Neural cell (in vitro differentiated cells): Measurements from ENCODE around the gene GRIN3B. TPM values are rescaled to one million over a fixed set of nuclear protein-coding genes. Genes with fewer than 3 reads are reported as not detected.

Experiments
- H2AFZ ChIP-seq: fragments of 200-600, 300-800 bp; sonication (generic), shearing (Covaris generic); 2 replicates; pipeline ENCODE4 v1.6.0; 2014; ENCODE audit warnings: low read depth, mild to moderate bottlenecking, antibody characterized with exemption, low read length, moderate library complexity
- H3F3A ChIP-seq: fragments of 200-600 bp; shearing (Covaris generic); 2 replicates; pipeline ENCODE4 v1.6.1; 2016; ENCODE audit warnings: mild to moderate bottlenecking, moderate library complexity, mixed read lengths, antibody characterized with exemption, low read length; ENCODE audit not compliant: insufficient read depth, poor library complexity, severe bottlenecking
- H3K27ac ChIP-seq: fragments of 200-600, 300-800 bp; sonication (generic), shearing (Covaris generic); 2 replicates; pipeline ENCODE4 v1.5.1; 2014; ENCODE audit warnings: mild to moderate bottlenecking, low read length, moderate library complexity
- H3K27me3 ChIP-seq: fragments of 300-800, 200-600 bp; sonication (generic), shearing (Covaris generic); 2 replicates; pipeline ENCODE4 v1.6.0; 2014; ENCODE audit warnings: mild to moderate bottlenecking, low read depth, low read length, moderate library complexity; ENCODE audit not compliant: insufficient read depth
- H3K36me3 ChIP-seq: fragments of 300-800, 200-600 bp; sonication (generic), shearing (Covaris generic); 2 replicates; pipeline ENCODE4 v1.5.1; 2014; ENCODE audit warnings: mild to moderate bottlenecking, antibody characterized with exemption, low read length, moderate library complexity; ENCODE audit not compliant: insufficient read depth
- H3K4me2 ChIP-seq: fragments of 300-800, 200-600 bp; sonication (generic), shearing (Covaris generic); 2 replicates; pipeline ENCODE4 v1.6.0; 2014; ENCODE audit warnings: mild to moderate bottlenecking, low read length
- H3K4me3 ChIP-seq: fragments of 300-800, 200-600 bp; sonication (generic), shearing (Covaris generic); 2 replicates; pipeline ENCODE4 v1.5.1; 2014; ENCODE audit warnings: mild to moderate bottlenecking, low read length, moderate library complexity
- H3K79me2 ChIP-seq: fragments of 200-600 bp; shearing (Covaris generic); replicated peaks from 2 replicates; pipeline ENCODE4 v1.6.0; 2014; ENCODE audit warnings: mild to moderate bottlenecking, low read length, moderate library complexity; ENCODE audit not compliant: insufficient read depth
- H3K9ac ChIP-seq: fragments of 300-800, 200-600 bp; sonication (generic), shearing (Covaris generic); 2 replicates; pipeline ENCODE4 v1.6.1; 2016; ENCODE audit warnings: mild to moderate bottlenecking, low read length, mixed read lengths
- H3K9me2 ChIP-seq: fragments of 200-600 bp; shearing (Covaris generic); 2 replicates; pipeline ENCODE4 v1.6.1; 2016; ENCODE audit warnings: mild to moderate bottlenecking, low read length, mixed read lengths; ENCODE audit not compliant: insufficient read depth
- H3K9me3 ChIP-seq: fragments of 200-600, 300-800 bp; sonication (generic), shearing (Covaris generic); 2 replicates; pipeline ENCODE4 v1.6.1; 2016; ENCODE audit warnings: mild to moderate bottlenecking, mixed run types, low read length, moderate library complexity, mixed read lengths
- H4K20me1 ChIP-seq: fragments of 200-600 bp; shearing (Covaris generic); 2 replicates; pipeline ENCODE4 v1.6.1; 2016; ENCODE audit warnings: mild to moderate bottlenecking, mixed run types; ENCODE audit not compliant: insufficient read depth
- EP300 ChIP-seq: fragments of 450-650 bp; conservative IDR thresholded peaks from 2 replicates; pipeline ENCODE4 v1.6.1; 2014; ENCODE audit warnings: antibody characterized with exemption, mild to moderate bottlenecking, moderate library complexity; ENCODE audit not compliant: poor library complexity, severe bottlenecking
- EZH2 ChIP-seq: fragments of 200-600, 300-800 bp; shearing (Covaris generic), sonication (generic); IDR thresholded peaks from 2 replicates; pipeline ENCODE4 v1.6.1; 2014; ENCODE audit warnings: antibody characterized with exemption, low read length, borderline replicate concordance, mild to moderate bottlenecking; ENCODE audit not compliant: insufficient read depth, poor library complexity, severe bottlenecking
- MXI1 ChIP-seq: fragments of 450-650 bp; conservative IDR thresholded peaks from 2 replicates; pipeline ENCODE4 v1.6.1; 2014; ENCODE audit warnings: antibody characterized with exemption, mild to moderate bottlenecking; ENCODE audit not compliant: poor library complexity, severe bottlenecking
- POLR2AphosphoS5 ChIP-seq: IDR thresholded peaks from 2 replicates; pipeline ENCODE4 v1.6.1; 2012
- RAD21 ChIP-seq: fragments of 450-650 bp; conservative IDR thresholded peaks from 2 replicates; pipeline ENCODE4 v1.6.1; 2014; ENCODE audit warnings: antibody characterized with exemption, mild to moderate bottlenecking, moderate library complexity
- SMC3 ChIP-seq: fragments of 450-650 bp; conservative IDR thresholded peaks from 2 replicates; pipeline ENCODE4 v1.6.1; 2014; ENCODE audit warnings: antibody characterized with exemption, mild to moderate bottlenecking, moderate library complexity; ENCODE audit not compliant: poor library complexity
- TAF1 ChIP-seq: IDR thresholded peaks from 2 replicates; pipeline ENCODE4 v1.6.1; 2012; ENCODE audit warnings: low read depth
- polyA plus RNA-seq: library from polyadenylated mRNA; depleted of rRNA; stranded (reverse); fragments of >200 nt; gene quantifications from 2 replicates; pipeline ENCODE4 v1.2.3, GENCODE V29; 2014
- TF ChIP-seq, protein P1 (sequence below): fragments of 450-650 bp; IDR thresholded peaks from 2 replicates; pipeline ENCODE4 v1.5.1; 2014; ENCODE audit warnings: antibody characterized with exemption, mild to moderate bottlenecking, moderate library complexity; ENCODE audit not compliant: poor library complexity, severe bottlenecking
- TF ChIP-seq, protein P2 (sequence below): IDR thresholded peaks from 2 replicates; pipeline ENCODE4 v1.6.1; 2012; ENCODE audit warnings: borderline replicate concordance

Gene GRIN3B
- polyA plus RNA-seq, 1 donor from 2014 or later = 0.46 TPM

DNA sequence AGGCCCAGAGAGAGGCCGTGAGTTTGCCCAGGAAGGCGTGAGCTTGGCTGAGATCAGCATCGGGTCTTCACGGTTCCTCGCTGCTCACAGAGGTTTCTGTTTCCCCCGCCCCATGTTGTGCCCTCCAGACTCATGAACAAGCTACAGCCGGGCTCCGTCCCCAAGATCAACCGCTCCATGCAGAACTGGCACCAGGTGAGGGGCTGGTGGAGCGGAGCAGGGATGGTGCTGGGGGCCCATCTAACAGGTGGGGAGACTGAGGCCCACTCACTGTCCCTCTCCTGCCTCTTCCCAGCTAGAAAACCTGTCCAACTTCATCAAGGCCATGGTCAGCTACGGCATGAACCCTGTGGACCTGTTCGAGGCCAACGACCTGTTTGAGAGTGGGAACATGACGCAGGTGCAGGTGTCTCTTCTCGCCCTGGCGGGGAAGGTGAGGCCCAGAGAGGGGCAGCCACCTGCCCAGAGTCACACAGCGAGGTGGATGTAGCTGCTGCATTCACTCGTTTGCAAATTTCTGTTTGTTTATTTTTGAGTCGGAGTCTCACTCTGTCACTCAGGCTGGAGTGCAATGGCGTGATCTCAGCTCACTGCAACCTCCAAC, 32.1 kb downstream of the GRIN3B start:
- no peaks in the 10 kb centered on the region for H4K20me1 ChIP-seq
- H3K9me2 ChIP-seq = no peaks in the 10 kb centered on the region
- H3K36me3 ChIP-seq = no peaks in the 10 kb centered on the region
- H3F3A ChIP-seq = no peaks in the 10 kb centered on the region
- H3K9ac ChIP-seq = no peak overlapping the region
- no peak overlapping the region for H3K4me3 ChIP-seq
- H3K9me3 ChIP-seq = no peaks in the 10 kb centered on the region
- no peak for TF ChIP-seq RAD21
- no peak for TF ChIP-seq POLR2AphosphoS5
- TF ChIP-seq SMC3 = no peak
- TF ChIP-seq, protein P1, sequence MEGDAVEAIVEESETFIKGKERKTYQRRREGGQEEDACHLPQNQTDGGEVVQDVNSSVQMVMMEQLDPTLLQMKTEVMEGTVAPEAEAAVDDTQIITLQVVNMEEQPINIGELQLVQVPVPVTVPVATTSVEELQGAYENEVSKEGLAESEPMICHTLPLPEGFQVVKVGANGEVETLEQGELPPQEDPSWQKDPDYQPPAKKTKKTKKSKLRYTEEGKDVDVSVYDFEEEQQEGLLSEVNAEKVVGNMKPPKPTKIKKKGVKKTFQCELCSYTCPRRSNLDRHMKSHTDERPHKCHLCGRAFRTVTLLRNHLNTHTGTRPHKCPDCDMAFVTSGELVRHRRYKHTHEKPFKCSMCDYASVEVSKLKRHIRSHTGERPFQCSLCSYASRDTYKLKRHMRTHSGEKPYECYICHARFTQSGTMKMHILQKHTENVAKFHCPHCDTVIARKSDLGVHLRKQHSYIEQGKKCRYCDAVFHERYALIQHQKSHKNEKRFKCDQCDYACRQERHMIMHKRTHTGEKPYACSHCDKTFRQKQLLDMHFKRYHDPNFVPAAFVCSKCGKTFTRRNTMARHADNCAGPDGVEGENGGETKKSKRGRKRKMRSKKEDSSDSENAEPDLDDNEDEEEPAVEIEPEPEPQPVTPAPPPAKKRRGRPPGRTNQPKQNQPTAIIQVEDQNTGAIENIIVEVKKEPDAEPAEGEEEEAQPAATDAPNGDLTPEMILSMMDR = no peak
- TF ChIP-seq MXI1 = no peak
- no peak for TF ChIP-seq EP300
- H2AFZ ChIP-seq = no peak overlapping the region
- H3K79me2 ChIP-seq = peaks cover 6% of the 10 kb centered on the region
- H3K4me2 ChIP-seq = no peak overlapping the region
- H3K27ac ChIP-seq = no peak overlapping the region
- no peaks in the 10 kb centered on the region for H3K27me3 ChIP-seq

DNA sequence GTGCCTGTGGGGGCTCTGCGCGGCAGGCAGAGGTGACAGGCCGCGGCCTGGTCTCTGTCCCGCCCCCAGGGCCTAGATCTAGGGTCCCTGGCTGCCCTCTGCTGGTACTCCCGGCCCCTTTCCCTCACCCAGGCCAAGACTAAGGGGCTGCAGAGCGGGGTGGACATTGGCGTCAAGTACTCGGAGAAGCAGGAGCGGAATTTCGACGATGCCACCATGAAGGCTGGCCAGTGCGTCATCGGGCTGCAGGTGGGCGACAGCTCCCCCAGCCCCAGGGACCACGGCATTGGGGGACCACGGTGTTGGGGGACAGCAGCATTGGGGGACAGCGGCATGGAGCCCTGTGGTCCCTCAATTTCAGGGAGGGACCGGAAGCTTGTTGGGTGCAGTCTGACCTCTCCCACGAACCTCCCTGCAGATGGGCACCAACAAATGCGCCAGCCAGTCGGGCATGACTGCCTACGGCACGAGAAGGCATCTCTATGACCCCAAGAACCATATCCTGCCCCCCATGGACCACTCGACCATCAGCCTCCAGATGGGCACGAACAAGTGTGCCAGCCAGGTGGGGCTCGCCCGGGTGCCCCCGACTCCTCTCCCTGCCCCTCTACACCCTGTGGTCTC, 35.9 kb downstream of the GRIN3B start:
- no peaks in the 10 kb centered on the region for H4K20me1 ChIP-seq

More for the DNA sequence above, 35.9 kb downstream of the GRIN3B start:
- Histone ChIP-seq H3F3A (no peaks in the 10 kb centered on the region), H3K9me2 (no peaks in the 10 kb centered on the region), H3K4me3 (no peak overlapping the region), H3K9me3 (no peaks in the 10 kb centered on the region), H2AFZ (no peak overlapping the region), H3K27me3 (no peaks in the 10 kb centered on the region), H3K9ac (no peak overlapping the region), H3K4me2 (no peak overlapping the region), H3K79me2 (no peaks in the 10 kb centered on the region), H3K36me3 (no peaks in the 10 kb centered on the region), H3K27ac (no peak overlapping the region)
- TF ChIP-seq TAF1 = no peak
- no peak for TF ChIP-seq RAD21
- TF ChIP-seq SMC3 = no peak
- TF ChIP-seq, protein P1 = no peak
- no peak for TF ChIP-seq EP300
- TF ChIP-seq EZH2 = no peak
- TF ChIP-seq POLR2AphosphoS5 = no peak
- TF ChIP-seq, protein P2, sequence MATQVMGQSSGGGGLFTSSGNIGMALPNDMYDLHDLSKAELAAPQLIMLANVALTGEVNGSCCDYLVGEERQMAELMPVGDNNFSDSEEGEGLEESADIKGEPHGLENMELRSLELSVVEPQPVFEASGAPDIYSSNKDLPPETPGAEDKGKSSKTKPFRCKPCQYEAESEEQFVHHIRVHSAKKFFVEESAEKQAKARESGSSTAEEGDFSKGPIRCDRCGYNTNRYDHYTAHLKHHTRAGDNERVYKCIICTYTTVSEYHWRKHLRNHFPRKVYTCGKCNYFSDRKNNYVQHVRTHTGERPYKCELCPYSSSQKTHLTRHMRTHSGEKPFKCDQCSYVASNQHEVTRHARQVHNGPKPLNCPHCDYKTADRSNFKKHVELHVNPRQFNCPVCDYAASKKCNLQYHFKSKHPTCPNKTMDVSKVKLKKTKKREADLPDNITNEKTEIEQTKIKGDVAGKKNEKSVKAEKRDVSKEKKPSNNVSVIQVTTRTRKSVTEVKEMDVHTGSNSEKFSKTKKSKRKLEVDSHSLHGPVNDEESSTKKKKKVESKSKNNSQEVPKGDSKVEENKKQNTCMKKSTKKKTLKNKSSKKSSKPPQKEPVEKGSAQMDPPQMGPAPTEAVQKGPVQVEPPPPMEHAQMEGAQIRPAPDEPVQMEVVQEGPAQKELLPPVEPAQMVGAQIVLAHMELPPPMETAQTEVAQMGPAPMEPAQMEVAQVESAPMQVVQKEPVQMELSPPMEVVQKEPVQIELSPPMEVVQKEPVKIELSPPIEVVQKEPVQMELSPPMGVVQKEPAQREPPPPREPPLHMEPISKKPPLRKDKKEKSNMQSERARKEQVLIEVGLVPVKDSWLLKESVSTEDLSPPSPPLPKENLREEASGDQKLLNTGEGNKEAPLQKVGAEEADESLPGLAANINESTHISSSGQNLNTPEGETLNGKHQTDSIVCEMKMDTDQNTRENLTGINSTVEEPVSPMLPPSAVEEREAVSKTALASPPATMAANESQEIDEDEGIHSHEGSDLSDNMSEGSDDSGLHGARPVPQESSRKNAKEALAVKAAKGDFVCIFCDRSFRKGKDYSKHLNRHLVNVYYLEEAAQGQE = no peak
- no peak for TF ChIP-seq MXI1
